Liver (tissue), 9 donors: ENCODE results near the gene KCNK18. TPM values are rescaled to one million over a fixed set of nuclear protein-coding genes. Genes with fewer than 3 reads are reported as not detected.

Experiments
- DNase-seq: peaks from one replicate; pipeline ENCODE4 v3.0.0-alpha.2; 2017; ENCODE audit warnings: low spot score
- H3K27ac ChIP-seq, 2 donors: one replicate each; pipeline ENCODE4 v1.7.0; 2013; ENCODE audit warnings: inconsistent platforms in 2 of 2, low read length in 2 of 2, control low read depth in 1 of 2, low read depth in 1 of 2, mild to moderate bottlenecking in 1 of 2
- H3K27me3 ChIP-seq, 4 donors: one replicate each; pipeline versions ENCODE4 v1.6.1 to v1.7.0; 2013; ENCODE audit warnings: low read length in 3 of 4, inconsistent platforms in 1 of 4, mild to moderate bottlenecking in 1 of 4, moderate library complexity in 1 of 4; ENCODE audit not compliant: control insufficient read depth in 4 of 4, insufficient read depth in 4 of 4
- H3K36me3 ChIP-seq, 4 donors: one replicate each; pipeline versions ENCODE4 v1.6.1 to v1.7.0; 2013; ENCODE audit warnings: low read length in 3 of 4, mild to moderate bottlenecking in 3 of 4, low read depth in 1 of 4, moderate library complexity in 1 of 4; ENCODE audit not compliant: control insufficient read depth in 4 of 4, insufficient read depth in 3 of 4
- H3K4me1 ChIP-seq, 4 donors: one replicate each; pipeline versions ENCODE4 v1.6.1 to v1.7.0; 2013; ENCODE audit warnings: low read length in 3 of 4, mild to moderate bottlenecking in 3 of 4, moderate library complexity in 1 of 4; ENCODE audit not compliant: control insufficient read depth in 4 of 4, insufficient read depth in 4 of 4
- H3K4me3 ChIP-seq, 3 donors: one replicate each; pipeline versions ENCODE4 v1.6.1 to v1.7.0; 2013; ENCODE audit warnings: low read length in 3 of 3, control low read depth in 1 of 3, low read depth in 1 of 3, mild to moderate bottlenecking in 1 of 3
- H3K9ac ChIP-seq, 2 donors: one replicate each; pipeline ENCODE4 v1.7.0; 2013; ENCODE audit warnings: low read length in 2 of 2, mild to moderate bottlenecking in 2 of 2, moderate library complexity in 2 of 2, control low read depth in 1 of 2, low read depth in 1 of 2
- H3K9me3 ChIP-seq, 4 donors: one replicate each; pipeline versions ENCODE4 v1.6.1 to v1.7.0; 2013; ENCODE audit warnings: low read length in 3 of 4; ENCODE audit not compliant: control insufficient read depth in 4 of 4
- EGR1 ChIP-seq, 2 donors: IDR thresholded peaks; 2 replicates each; pipeline ENCODE4 v1.6.1; 2016 to 2018; ENCODE audit warnings: antibody characterized with exemption in 2 of 2, low read depth in 2 of 2
- FOXA1 ChIP-seq: IDR thresholded peaks from 2 replicates; pipeline ENCODE4 v1.6.1; 2016; ENCODE audit warnings: antibody characterized with exemption
- GABPA ChIP-seq, 2 donors: IDR thresholded peaks in 1 of 2; conservative IDR thresholded peaks in 1 of 2; 2 replicates each; pipeline ENCODE4 v1.6.1; 2016; ENCODE audit warnings: antibody characterized with exemption in 2 of 2, mild to moderate bottlenecking in 1 of 2, moderate library complexity in 1 of 2
- JUND ChIP-seq, 2 donors: IDR thresholded peaks; 2 replicates each; pipeline ENCODE4 v1.6.1; 2016; ENCODE audit warnings: antibody characterized with exemption in 2 of 2
- RAD21 ChIP-seq, 2 donors: IDR thresholded peaks; 2 replicates each; pipeline ENCODE4 v1.6.1; 2016; ENCODE audit warnings: antibody characterized with exemption in 2 of 2, mild to moderate bottlenecking in 2 of 2
- RXRA ChIP-seq, 2 donors: IDR thresholded peaks; 2 replicates each; pipeline ENCODE4 v1.6.1; 2017 to 2018; ENCODE audit warnings: antibody characterized with exemption in 2 of 2, mild to moderate bottlenecking in 1 of 2
- TAF1 ChIP-seq: conservative IDR thresholded peaks from 2 replicates; pipeline ENCODE4 v1.6.1; 2016; ENCODE audit warnings: antibody characterized with exemption, mild to moderate bottlenecking
- YY1 ChIP-seq: IDR thresholded peaks from 2 replicates; pipeline ENCODE4 v1.6.1; 2016; ENCODE audit warnings: antibody characterized with exemption, mild to moderate bottlenecking
- WGBS: extraction: QIAGEN DNeasy Blood & Tissue Kit; methylation state at CpG from one replicate; pipeline ENCODE4 v1.1.7; 2013; 5-methylcytosine and 5-hydroxymethylcytosine counted together
- polyA plus RNA-seq, 2 donors: library from polyadenylated mRNA; stranded (reverse) in 1 of 2; unstranded in 1 of 2; fragments of 200-250 nt in 1 of 2; fragments of >200 nt in 1 of 2; fragmentation: Nextera tagmentation in 1 of 2; extraction: Ambion mirVana in 1 of 2; gene quantifications; one replicate each; pipeline versions ENCODE4 v1.2.1 to v1.2.3, GENCODE V29; 2013 to 2015
- total RNA-seq, 2 donors: library from RNA; depleted of rRNA; stranded (reverse); fragments of >200 nt; gene quantifications; one replicate each; pipeline ENCODE4 v1.2.3, GENCODE V29; 2014
- TF ChIP-seq, protein P1 (sequence below): IDR thresholded peaks from 2 replicates; pipeline ENCODE4 v1.6.1; 2016; ENCODE audit warnings: antibody characterized with exemption, mild to moderate bottlenecking
- TF ChIP-seq, protein P2 (sequence below): IDR thresholded peaks from 2 replicates; pipeline ENCODE4 v1.6.1; 2016; ENCODE audit warnings: antibody characterized with exemption
- TF ChIP-seq, protein P3 (sequence below): IDR thresholded peaks from 2 replicates; pipeline ENCODE4 v1.6.1; 2016; ENCODE audit warnings: antibody characterized with exemption
- TF ChIP-seq, protein P4 (sequence below): IDR thresholded peaks from 2 replicates; pipeline ENCODE4 v1.6.1; 2016; ENCODE audit warnings: antibody characterized with exemption
- donor health status: healthy.
- donor health status: healthy.
- donor health status: healthy.
- donor health status: healthy.
- donor health status: healthy.

Gene KCNK18
- total and polyA plus RNA-seq, 4 donors = not detected

DNA sequence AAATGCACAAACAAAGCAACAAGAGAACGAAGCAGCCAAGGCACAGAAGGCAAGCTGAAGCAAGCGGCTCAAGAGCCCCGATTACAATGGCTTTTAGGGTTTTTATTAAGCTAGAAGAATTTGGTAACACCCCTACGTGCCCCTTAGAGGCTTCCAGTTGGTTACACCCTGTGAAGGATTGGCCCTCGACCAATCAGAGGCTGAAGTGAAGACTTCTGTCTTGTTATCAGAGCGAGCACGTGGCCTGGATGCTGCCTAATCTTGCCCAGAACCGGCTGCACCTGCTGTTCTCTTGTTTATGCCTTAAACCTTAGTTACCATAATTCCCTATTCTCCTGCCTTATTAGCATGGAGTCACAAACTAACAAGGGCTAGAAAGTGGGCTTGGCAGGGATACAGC, 21.4 kb downstream of the KCNK18 start:
- peaks cover 0 to 4% (median 2%) of the 10 kb centered on the region in 4 donors for H3K27me3 ChIP-seq
- H3K36me3 ChIP-seq = no peaks in the 10 kb centered on the region
- H3K4me3 ChIP-seq = no peak overlapping the region
- no peak overlapping the region for H3K27ac ChIP-seq
- H3K9ac ChIP-seq = no peak overlapping the region
- TF ChIP-seq, protein P1, sequence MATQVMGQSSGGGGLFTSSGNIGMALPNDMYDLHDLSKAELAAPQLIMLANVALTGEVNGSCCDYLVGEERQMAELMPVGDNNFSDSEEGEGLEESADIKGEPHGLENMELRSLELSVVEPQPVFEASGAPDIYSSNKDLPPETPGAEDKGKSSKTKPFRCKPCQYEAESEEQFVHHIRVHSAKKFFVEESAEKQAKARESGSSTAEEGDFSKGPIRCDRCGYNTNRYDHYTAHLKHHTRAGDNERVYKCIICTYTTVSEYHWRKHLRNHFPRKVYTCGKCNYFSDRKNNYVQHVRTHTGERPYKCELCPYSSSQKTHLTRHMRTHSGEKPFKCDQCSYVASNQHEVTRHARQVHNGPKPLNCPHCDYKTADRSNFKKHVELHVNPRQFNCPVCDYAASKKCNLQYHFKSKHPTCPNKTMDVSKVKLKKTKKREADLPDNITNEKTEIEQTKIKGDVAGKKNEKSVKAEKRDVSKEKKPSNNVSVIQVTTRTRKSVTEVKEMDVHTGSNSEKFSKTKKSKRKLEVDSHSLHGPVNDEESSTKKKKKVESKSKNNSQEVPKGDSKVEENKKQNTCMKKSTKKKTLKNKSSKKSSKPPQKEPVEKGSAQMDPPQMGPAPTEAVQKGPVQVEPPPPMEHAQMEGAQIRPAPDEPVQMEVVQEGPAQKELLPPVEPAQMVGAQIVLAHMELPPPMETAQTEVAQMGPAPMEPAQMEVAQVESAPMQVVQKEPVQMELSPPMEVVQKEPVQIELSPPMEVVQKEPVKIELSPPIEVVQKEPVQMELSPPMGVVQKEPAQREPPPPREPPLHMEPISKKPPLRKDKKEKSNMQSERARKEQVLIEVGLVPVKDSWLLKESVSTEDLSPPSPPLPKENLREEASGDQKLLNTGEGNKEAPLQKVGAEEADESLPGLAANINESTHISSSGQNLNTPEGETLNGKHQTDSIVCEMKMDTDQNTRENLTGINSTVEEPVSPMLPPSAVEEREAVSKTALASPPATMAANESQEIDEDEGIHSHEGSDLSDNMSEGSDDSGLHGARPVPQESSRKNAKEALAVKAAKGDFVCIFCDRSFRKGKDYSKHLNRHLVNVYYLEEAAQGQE = no peak
- TF ChIP-seq GABPA (IDR thresholded peaks at IDR 0.05 in 1 of 2, conservative IDR thresholded peaks at IDR 0.05 in 1 of 2) (no peak), EGR1 (IDR thresholded peaks at IDR 0.05; ENCODE audit: low read depth in 2 of 2) (no peak)
- no peak for DNase-seq
- no peaks in the 10 kb centered on the region for H3K9me3 ChIP-seq
- 83% methylated on average over 8 of the region's 8 CpGs for WGBS
- H3K4me1 ChIP-seq = peaks cover 6 to 13% (median 9%) of the 10 kb centered on the region in 4 donors

DNA sequence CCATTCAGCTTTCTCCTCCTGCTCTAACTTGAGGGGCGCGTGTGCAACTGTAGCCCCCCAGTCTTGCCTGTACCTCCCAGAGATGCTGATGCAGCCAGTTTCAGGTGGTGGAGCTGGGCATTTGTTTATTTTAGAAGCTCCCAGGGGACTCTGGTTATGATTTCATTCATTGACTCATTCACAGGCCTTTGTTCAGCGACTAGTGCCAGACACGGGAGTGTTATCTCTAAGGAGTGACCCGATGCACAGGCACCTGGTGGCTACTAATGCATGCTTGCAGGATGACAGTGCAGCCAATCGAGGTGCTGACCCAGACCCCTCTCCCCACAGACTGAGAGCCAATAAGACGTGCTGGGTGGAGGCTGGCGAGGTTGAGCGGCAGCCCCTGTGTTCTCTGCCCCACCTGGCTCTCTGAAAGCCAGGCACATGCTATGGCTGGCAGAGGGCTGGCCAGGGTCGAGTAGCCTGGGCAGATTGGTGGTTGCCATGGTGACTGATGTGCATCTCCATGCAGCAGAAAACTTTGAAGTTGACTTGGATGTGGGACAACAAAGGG, 23.9 kb downstream of the KCNK18 start:
- Histone ChIP-seq H3K4me3 (no peak overlapping the region), H3K9me3 (no peaks in the 10 kb centered on the region), H3K4me1 (peaks cover 6 to 13% (median 9%) of the 10 kb centered on the region in 4 donors), H3K27me3 (no peaks in the 10 kb centered on the region), H3K36me3 (no peaks in the 10 kb centered on the region), H3K9ac (no peak overlapping the region), H3K27ac (no peak overlapping the region)
- 64% methylated on average over 10 of the region's 10 CpGs for WGBS
- no peak for TF ChIP-seq YY1
- TF ChIP-seq, protein P2, sequence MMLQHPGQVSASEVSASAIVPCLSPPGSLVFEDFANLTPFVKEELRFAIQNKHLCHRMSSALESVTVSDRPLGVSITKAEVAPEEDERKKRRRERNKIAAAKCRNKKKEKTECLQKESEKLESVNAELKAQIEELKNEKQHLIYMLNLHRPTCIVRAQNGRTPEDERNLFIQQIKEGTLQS = no peak
- TF ChIP-seq RAD21 (IDR thresholded peaks at IDR 0.05) = no peak
- no peak for TF ChIP-seq FOXA1
- TF ChIP-seq, protein P3, sequence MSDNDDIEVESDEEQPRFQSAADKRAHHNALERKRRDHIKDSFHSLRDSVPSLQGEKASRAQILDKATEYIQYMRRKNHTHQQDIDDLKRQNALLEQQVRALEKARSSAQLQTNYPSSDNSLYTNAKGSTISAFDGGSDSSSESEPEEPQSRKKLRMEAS = no peak
- TF ChIP-seq, protein P4, sequence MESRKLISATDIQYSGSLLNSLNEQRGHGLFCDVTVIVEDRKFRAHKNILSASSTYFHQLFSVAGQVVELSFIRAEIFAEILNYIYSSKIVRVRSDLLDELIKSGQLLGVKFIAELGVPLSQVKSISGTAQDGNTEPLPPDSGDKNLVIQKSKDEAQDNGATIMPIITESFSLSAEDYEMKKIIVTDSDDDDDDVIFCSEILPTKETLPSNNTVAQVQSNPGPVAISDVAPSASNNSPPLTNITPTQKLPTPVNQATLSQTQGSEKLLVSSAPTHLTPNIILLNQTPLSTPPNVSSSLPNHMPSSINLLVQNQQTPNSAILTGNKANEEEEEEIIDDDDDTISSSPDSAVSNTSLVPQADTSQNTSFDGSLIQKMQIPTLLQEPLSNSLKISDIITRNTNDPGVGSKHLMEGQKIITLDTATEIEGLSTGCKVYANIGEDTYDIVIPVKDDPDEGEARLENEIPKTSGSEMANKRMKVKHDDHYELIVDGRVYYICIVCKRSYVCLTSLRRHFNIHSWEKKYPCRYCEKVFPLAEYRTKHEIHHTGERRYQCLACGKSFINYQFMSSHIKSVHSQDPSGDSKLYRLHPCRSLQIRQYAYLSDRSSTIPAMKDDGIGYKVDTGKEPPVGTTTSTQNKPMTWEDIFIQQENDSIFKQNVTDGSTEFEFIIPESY = no peak
- TF ChIP-seq TAF1 = no peak
- DNase-seq = no peak

DNA sequence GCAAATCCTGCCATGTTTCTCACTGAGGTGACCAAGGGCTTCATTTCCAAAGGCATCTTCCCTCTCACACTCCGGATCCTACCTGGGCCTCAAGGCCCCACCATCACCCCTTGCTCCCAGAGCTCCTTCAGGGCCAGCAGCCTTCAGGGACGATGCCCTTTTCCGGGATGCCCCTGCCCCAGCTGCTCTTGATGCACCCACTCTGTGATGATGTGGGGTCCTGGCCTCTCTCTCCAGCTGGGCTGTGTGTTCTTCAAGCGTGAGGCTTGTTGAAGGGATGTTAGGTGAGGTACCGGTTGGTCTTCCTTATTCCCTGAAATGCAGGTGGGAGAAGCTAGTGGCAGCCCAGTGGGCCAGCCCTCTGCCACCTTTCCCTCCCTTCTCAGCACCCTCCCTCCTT, 25.3 kb downstream of the KCNK18 start:
- Histone ChIP-seq H3K27me3 (no peaks in the 10 kb centered on the region), H3K4me3 (no peak overlapping the region), H3K9ac (no peak overlapping the region), H3K27ac (no peak overlapping the region), H3K4me1 (no peaks in the 10 kb centered on the region), H3K36me3 (no peaks in the 10 kb centered on the region), H3K9me3 (no peaks in the 10 kb centered on the region)
- whole genome bisulfite sequencing = 88% methylated on average over 5 of the region's 5 CpGs
- DNase-seq = no peak
- TF ChIP-seq EGR1 (IDR thresholded peaks at IDR 0.05; ENCODE audit: low read depth in 2 of 2) (no peak), GABPA (IDR thresholded peaks at IDR 0.05 in 1 of 2, conservative IDR thresholded peaks at IDR 0.05 in 1 of 2) (no peak), RXRA (IDR thresholded peaks at IDR 0.05) (no peak), JUND (IDR thresholded peaks at IDR 0.05) (no peak)
- TF ChIP-seq, protein P1 = no peak
- TF ChIP-seq, protein P4 = no peak
